Measurements from ENCODE around the gene KLHL5. TPM values are rescaled to one million over a fixed set of nuclear protein-coding genes. Genes with fewer than 3 reads are reported as not detected.

KLHL5 gene
- total and polyA plus RNA-seq, 9 of the 15 experiments (the other 6 are each of a cell fraction or from before 2014, with no cell fraction given) = 8.0 to 30.8 (median 22.1) TPM

DNA sequence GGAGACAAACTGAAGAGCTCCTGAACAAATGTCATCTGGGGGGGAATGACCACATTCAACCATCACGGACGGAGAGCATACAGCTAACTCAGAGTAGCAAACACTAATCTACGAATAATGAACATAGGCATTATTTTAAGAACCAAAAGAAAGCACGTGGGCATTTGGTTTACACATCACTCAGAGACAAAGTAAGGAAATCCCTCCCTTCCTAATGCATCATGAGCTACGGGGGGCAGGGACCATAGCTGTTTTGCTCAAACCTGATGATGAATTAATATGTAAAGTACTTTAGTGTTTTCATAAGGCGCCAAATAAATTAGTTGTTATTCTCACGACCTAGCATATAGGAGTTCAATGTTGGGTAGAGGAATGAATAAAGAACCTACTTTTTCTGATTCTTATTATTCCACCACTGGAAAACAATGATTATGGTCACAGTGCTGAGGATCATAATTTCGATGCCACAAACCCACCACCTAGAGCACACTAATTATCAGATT is 18.1 kb upstream of the KLHL5 start (continued):
- TF ChIP-seq, protein P1, sequence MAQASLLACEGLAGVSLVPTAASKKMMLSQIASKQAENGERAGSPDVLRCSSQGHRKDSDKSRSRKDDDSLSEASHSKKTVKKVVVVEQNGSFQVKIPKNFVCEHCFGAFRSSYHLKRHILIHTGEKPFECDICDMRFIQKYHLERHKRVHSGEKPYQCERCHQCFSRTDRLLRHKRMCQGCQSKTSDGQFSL (CRISPR knock-in tag; IDR thresholded peaks at IDR 0.05) = no peak
- TF ChIP-seq, protein P1 (tag; IDR thresholded peaks at IDR 0.05) = 0 out of 4 replicates have a peak, but pooled peaks of 1 of the 2 experiments have one; percentile 14
- TF ChIP-seq RBM17 (IDR thresholded peaks at IDR 0.05; ENCODE audit: borderline replicate concordance, low read depth, low read length) = no peak
- no peak for TF ChIP-seq SNRNP70 (optimal IDR thresholded peaks at IDR 0.05; ENCODE audit: low read depth, low read length)
- TF ChIP-seq SNIP1 (IDR thresholded peaks at IDR 0.05; ENCODE audit: low read depth) = no peak
- TF ChIP-seq NUFIP1 (IDR thresholded peaks at IDR 0.05; ENCODE audit: partially characterized antibody) = no peak
- no peak for TF ChIP-seq SRSF9 (IDR thresholded peaks at IDR 0.05; ENCODE audit: borderline replicate concordance, low read depth, low read length)
- no peak for TF ChIP-seq HDAC3 (IDR thresholded peaks at IDR 0.05; ENCODE audit: borderline replicate concordance, partially characterized antibody)
- TF ChIP-seq SIN3A (IDR thresholded peaks at IDR 0.05; ENCODE audit: borderline replicate concordance in 2 of 2, control insufficient read depth in 1 of 2, low read depth in 2 of 2, low read length in 2 of 2) = no peak
- TF ChIP-seq, protein P2, sequence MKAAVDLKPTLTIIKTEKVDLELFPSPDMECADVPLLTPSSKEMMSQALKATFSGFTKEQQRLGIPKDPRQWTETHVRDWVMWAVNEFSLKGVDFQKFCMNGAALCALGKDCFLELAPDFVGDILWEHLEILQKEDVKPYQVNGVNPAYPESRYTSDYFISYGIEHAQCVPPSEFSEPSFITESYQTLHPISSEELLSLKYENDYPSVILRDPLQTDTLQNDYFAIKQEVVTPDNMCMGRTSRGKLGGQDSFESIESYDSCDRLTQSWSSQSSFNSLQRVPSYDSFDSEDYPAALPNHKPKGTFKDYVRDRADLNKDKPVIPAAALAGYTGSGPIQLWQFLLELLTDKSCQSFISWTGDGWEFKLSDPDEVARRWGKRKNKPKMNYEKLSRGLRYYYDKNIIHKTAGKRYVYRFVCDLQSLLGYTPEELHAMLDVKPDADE (conservative IDR thresholded peaks at IDR 0.05; ENCODE audit: control insufficient read depth, low read depth, low read length) = no peak
- no peak for TF ChIP-seq KHSRP (IDR thresholded peaks at IDR 0.05)
- TF ChIP-seq BMI1 (IDR thresholded peaks at IDR 0.05; ENCODE audit: low read length) = no peak
- 0 out of 2 replicates have a peak, but pooled peaks have one; percentile 23 for TF ChIP-seq ZNF175 (CRISPR knock-in tag; IDR thresholded peaks at IDR 0.05; ENCODE audit: low read depth)
- no peak for TF ChIP-seq ZFP30 (CRISPR knock-in tag; IDR thresholded peaks at IDR 0.05; ENCODE audit: borderline replicate concordance)
- TF ChIP-seq MAFG (tag; conservative IDR thresholded peaks at IDR 0.05) = no peak
- TF ChIP-seq HNRNPL (IDR thresholded peaks at IDR 0.05; ENCODE audit: low read depth, low read length) = no peak
- TF ChIP-seq CREBBP (IDR thresholded peaks at IDR 0.05; ENCODE audit: low read depth, low read length) = no peak
- TF ChIP-seq, protein P3, sequence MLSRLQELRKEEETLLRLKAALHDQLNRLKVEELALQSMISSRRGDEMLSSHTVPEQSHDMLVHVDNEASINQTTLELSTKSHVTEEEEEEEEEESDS (CRISPR knock-in tag; IDR thresholded peaks at IDR 0.05) = no peak
- no peak for TF ChIP-seq SPI1 (IDR thresholded peaks at IDR 0.05; ENCODE audit: borderline replicate concordance, low read depth, low read length)
- 0 out of 2 replicates have a peak, but pooled peaks have one; percentile 18 for TF ChIP-seq LEF1 (IDR thresholded peaks at IDR 0.05)
- no peak for TF ChIP-seq ESRRB (CRISPR knock-in tag; IDR thresholded peaks at IDR 0.05; ENCODE audit: borderline replicate concordance)
- TF ChIP-seq NFIX (CRISPR knock-in tag; IDR thresholded peaks at IDR 0.05; ENCODE audit: low read depth) = no peak
- no peak for TF ChIP-seq TCFL5 (CRISPR knock-in tag; conservative IDR thresholded peaks at IDR 0.05)
- no peak for TF ChIP-seq IFI16 (CRISPR knock-in tag; IDR thresholded peaks at IDR 0.05)
- TF ChIP-seq ZSCAN32 (CRISPR knock-in tag; IDR thresholded peaks at IDR 0.05) = no peak
- TF ChIP-seq FOXK1 (CRISPR knock-in tag; IDR thresholded peaks at IDR 0.05; ENCODE audit: borderline replicate concordance) = no peak
- TF ChIP-seq PHB2 (IDR thresholded peaks at IDR 0.05; ENCODE audit: low read depth) = no peak
- TF ChIP-seq L3MBTL2 (IDR thresholded peaks at IDR 0.05) = no peak
- TF ChIP-seq SP1 (CRISPR knock-in tag; IDR thresholded peaks at IDR 0.05) = 0 out of 2 replicates have a peak, but pooled peaks have one; percentile 22
